HEK293T (cell line): ENCODE results near the gene BRCA1.
"Not testable (repeated sequence)": the region's sequence is repeated elsewhere in the genome, so short reads cannot be mapped to it uniquely, and the experiment has no call there.

Source experiments
- CTCF ChIA-PET: fragments of 350-600 bp; formaldehyde crosslinking; extraction: SDS; loops from one replicate; lab custom pipeline; 2021; ENCODE audit warnings: antibody characterized with exemption, inconsistent platforms; lab: Yijun Ruan, JAX
- POLR2A ChIA-PET: fragments of 350-600 bp; formaldehyde crosslinking; extraction: SDS; loops from one replicate; lab custom pipeline; 2020; ENCODE audit warnings: antibody characterized with exemption, inconsistent platforms; lab: Yijun Ruan, JAX
- DNase-seq: peaks from one replicate; pipeline ENCODE4 v3.0.0; 2012; ENCODE audit warnings: mixed read lengths; ENCODE audit errors: extremely low spot score
- ARNT ChIP-seq: fragments of 450-650 bp; IDR thresholded peaks from 2 replicates; pipeline ENCODE4 v1.6.1; 2017; ENCODE audit warnings: mild to moderate bottlenecking
- BHLHE40 ChIP-seq: fragments of 450-650 bp; IDR thresholded peaks from 2 replicates; pipeline ENCODE4 v1.6.1; 2016; ENCODE audit warnings: mild to moderate bottlenecking, moderate library complexity, borderline replicate concordance
- CTBP1 ChIP-seq: fragments of 450-650 bp; IDR thresholded peaks from 2 replicates; pipeline ENCODE4 v1.6.1; 2016; ENCODE audit warnings: borderline replicate concordance
- ELF4 ChIP-seq: fragments of 450-650 bp; IDR thresholded peaks from 2 replicates; pipeline ENCODE4 v1.6.1; 2017; ENCODE audit warnings: antibody characterized with exemption
- FOXA1 ChIP-seq: fragments of 450-650 bp; IDR thresholded peaks from 2 replicates; pipeline ENCODE4 v1.6.1; 2016; ENCODE audit warnings: mild to moderate bottlenecking
- FOXK2 ChIP-seq: fragments of 450-650 bp; IDR thresholded peaks from 2 replicates; pipeline ENCODE4 v1.6.1; 2016; ENCODE audit warnings: mild to moderate bottlenecking
- FOXM1 ChIP-seq: fragments of 450-650 bp; IDR thresholded peaks from 2 replicates; pipeline ENCODE4 v1.6.1; 2017; ENCODE audit warnings: mild to moderate bottlenecking, borderline replicate concordance
- HDGF ChIP-seq: fragments of 450-650 bp; IDR thresholded peaks from 2 replicates; pipeline ENCODE4 v1.6.1; 2017; ENCODE audit warnings: antibody characterized with exemption, borderline replicate concordance
- L3MBTL2 ChIP-seq: fragments of 450-650 bp; conservative IDR thresholded peaks from 2 replicates; pipeline ENCODE4 v1.6.1; 2016; ENCODE audit warnings: mild to moderate bottlenecking
- LEF1 ChIP-seq: fragments of 450-650 bp; IDR thresholded peaks from 2 replicates; pipeline ENCODE4 v1.6.1; 2017; ENCODE audit warnings: mild to moderate bottlenecking, borderline replicate concordance
- NFRKB ChIP-seq: fragments of 450-650 bp; IDR thresholded peaks from 2 replicates; pipeline ENCODE4 v1.6.1; 2016; ENCODE audit warnings: mild to moderate bottlenecking, moderate library complexity
- SP1 ChIP-seq: fragments of 450-650 bp; IDR thresholded peaks from 2 replicates; pipeline ENCODE4 v1.6.1; 2017
- SUZ12 ChIP-seq: fragments of 450-650 bp; IDR thresholded peaks from 2 replicates; pipeline ENCODE4 v1.6.1; 2016; ENCODE audit warnings: mild to moderate bottlenecking
- TARDBP ChIP-seq: fragments of 450-650 bp; IDR thresholded peaks from 2 replicates; pipeline ENCODE4 v1.6.1; 2016
- ZNF384 ChIP-seq: fragments of 450-650 bp; IDR thresholded peaks from 2 replicates; pipeline ENCODE4 v1.6.1; 2016
- TF ChIP-seq, protein P1 (sequence below): fragments of 450-650 bp; IDR thresholded peaks from 2 replicates; pipeline ENCODE4 v1.6.1; 2016

The BRCA1 gene

DNA sequence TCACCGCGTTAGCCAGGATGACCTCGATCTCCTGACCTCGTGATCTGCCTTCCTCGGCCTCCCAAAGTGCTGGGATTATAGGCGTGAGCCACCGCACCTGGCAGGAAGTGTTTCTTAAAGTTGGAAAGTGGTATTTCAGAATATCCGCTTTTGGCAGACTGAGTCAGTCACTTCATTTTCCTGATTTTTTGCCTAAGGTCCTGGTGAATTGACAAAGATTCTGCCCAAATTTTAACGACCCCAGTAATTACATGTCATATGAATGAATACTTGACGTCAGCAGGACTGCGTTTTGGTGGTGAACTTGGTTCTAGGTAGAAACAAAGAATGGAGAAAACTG is 4.5 kb upstream of the BRCA1 start:
- DNase-seq = no peak
- ChIA-PET POLR2A (interaction anchor here (1.0 kb wide), 1 partner anchor 12 kb away, joined by 3 read pairs; no protein-coding TSS in a partner anchor), CTCF (no interaction called here)
- TF ChIP-seq LEF1 = no peak
- no peak for TF ChIP-seq HDGF
- no peak for TF ChIP-seq SUZ12
- TF ChIP-seq CTBP1 = no peak
- TF ChIP-seq TARDBP = no peak
- TF ChIP-seq SP1 = no peak
- TF ChIP-seq FOXA1 = no peak
- no peak for TF ChIP-seq ZNF384
- no peak for TF ChIP-seq BHLHE40
- no peak for TF ChIP-seq L3MBTL2
- TF ChIP-seq ELF4 = no peak
- TF ChIP-seq FOXK2 = no peak
- no peak for TF ChIP-seq NFRKB
- no peak for TF ChIP-seq ARNT
- no peak for TF ChIP-seq FOXM1
- TF ChIP-seq, protein P1, sequence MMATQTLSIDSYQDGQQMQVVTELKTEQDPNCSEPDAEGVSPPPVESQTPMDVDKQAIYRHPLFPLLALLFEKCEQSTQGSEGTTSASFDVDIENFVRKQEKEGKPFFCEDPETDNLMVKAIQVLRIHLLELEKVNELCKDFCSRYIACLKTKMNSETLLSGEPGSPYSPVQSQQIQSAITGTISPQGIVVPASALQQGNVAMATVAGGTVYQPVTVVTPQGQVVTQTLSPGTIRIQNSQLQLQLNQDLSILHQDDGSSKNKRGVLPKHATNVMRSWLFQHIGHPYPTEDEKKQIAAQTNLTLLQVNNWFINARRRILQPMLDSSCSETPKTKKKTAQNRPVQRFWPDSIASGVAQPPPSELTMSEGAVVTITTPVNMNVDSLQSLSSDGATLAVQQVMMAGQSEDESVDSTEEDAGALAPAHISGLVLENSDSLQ = no peak

DNA sequence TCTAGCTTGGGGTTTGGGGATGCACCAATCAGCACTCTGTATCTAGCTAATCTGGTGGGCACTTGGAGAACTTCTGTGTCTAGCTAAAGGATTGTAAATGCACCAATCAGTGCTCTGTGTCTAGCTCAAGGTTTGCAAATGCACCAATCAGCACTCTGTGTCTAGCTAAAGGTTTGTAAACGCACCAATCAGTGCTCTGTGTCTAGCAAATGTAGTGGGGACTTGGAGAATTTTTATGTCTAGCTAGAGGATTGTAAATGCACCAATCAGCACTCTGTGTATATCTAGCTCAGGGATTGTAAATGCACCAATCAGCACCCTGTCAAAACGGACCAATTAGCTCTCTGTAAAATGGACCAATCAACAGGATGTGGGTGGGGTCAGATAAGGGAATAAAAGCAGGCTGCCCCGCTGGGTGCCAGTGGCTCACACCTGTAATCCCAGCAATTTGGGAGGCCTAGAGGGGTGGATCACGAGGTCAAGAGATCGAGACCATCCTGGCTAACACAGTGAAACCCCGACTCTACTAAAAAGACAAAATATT is 2.2 kb upstream of the BRCA1 start:
- CTCF ChIA-PET = not testable (repeated sequence)
- POLR2A ChIA-PET = interaction anchor here (0.7 kb wide), 1 partner anchor 44 kb away, joined by 3 read pairs; the partner anchor contains the start of gene NBR1

DNA sequence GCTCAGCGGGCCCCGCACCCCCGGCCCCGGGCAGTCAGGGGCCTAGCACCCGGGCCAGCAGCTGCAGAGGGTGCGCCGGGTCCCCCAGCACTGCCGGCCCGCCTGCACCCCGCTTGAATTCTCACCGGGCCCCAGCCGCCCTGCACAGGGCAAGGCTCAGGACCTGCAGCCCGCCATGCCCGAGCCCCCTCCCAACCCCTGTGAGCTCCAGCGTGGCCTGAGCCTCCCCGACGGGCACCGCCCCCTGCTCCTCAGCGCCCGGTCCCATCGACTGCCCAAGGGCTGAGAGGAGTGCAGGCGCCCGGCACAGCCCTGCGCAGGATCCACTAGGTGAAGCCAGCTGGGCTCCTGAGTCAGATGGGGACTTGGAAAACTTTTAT is 1.7 kb upstream of the BRCA1 start:
- TF ChIP-seq, protein P1 = no peak
- TF ChIP-seq HDGF (no peak), BHLHE40 (no peak), FOXA1 (no peak), TARDBP (no peak), SP1 (no peak), ARNT (no peak), FOXM1 (no peak), FOXK2 (no peak), ZNF384 (no peak), SUZ12 (no peak), CTBP1 (no peak), LEF1 (no peak), ELF4 (no peak), L3MBTL2 (no peak), NFRKB (no peak)
- CTCF ChIA-PET = no interaction called here
- POLR2A ChIA-PET = interaction anchor here (0.7 kb wide), 1 partner anchor 45 kb away, joined by 3 read pairs; the partner anchor contains the start of gene NBR1

More for the DNA sequence above, 2.2 kb upstream of the BRCA1 start:
- DNase-seq = not testable (repeated sequence)

DNA sequence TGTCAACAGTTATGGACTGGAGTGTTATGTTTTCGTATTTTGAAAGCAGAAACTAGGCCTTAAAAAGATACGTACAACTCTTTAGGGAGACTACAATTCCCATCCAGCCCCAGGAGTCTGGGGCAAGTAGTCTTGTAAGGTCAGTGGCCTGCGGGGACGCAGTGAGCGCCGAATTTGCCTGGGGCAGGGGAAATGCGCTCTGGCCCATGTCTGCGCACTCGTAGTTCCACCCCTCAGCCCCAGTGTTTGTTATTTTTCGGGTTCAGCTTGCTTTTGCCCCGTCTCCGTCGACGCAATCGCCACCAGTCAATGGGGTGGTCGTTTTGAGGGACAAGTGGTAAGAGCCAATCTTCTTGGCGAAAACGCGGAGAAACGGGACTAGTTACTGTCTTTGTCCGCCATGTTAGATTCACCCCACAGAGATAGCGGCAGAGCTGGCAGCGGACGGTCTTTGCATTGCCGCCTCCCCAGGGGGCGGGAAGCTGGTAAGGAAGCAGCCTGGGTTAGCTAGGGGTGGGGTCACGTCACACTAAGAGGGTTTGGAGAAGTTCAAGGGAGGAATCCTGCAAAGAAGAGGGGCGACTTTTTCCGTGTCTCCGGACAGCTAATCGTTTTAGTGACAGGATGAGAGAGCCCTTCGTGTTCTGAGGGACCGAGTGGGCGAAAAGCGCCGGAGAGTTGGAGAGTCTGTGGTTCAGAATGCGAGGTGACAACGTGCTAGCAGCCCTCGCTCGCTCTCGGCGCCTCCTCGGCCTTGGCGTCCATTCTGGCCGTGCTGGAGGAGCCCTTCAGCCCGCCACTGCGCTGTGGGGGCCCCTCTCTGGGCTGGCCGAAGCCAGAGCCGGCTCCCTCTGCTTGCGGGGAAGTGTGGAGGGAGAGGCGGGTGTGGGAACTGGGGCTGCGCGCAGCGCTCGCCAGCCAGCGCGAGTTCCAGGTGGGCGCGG is 1.1 kb upstream of the BRCA1 start:
- no peak for DNase-seq
- CTCF ChIA-PET = no interaction called here
- TF ChIP-seq NFRKB (no peak), FOXM1 (no peak), LEF1 (no peak), ZNF384 (no peak), CTBP1 (no peak), ELF4 (no peak), BHLHE40 (no peak), FOXA1 (no peak), SP1 (no peak), TARDBP (no peak), ARNT (no peak)
- POLR2A ChIA-PET = interaction anchor here (0.9 to 2.4 kb wide), 4 partner anchors 15 to 128 kb away, joined by 5 to 16 read pairs (median 8); partner anchors contain the start of genes NBR1 and RPL27

More for the DNA sequence above, 1.7 kb upstream of the BRCA1 start:
- DNase-seq = no peak

DNA sequence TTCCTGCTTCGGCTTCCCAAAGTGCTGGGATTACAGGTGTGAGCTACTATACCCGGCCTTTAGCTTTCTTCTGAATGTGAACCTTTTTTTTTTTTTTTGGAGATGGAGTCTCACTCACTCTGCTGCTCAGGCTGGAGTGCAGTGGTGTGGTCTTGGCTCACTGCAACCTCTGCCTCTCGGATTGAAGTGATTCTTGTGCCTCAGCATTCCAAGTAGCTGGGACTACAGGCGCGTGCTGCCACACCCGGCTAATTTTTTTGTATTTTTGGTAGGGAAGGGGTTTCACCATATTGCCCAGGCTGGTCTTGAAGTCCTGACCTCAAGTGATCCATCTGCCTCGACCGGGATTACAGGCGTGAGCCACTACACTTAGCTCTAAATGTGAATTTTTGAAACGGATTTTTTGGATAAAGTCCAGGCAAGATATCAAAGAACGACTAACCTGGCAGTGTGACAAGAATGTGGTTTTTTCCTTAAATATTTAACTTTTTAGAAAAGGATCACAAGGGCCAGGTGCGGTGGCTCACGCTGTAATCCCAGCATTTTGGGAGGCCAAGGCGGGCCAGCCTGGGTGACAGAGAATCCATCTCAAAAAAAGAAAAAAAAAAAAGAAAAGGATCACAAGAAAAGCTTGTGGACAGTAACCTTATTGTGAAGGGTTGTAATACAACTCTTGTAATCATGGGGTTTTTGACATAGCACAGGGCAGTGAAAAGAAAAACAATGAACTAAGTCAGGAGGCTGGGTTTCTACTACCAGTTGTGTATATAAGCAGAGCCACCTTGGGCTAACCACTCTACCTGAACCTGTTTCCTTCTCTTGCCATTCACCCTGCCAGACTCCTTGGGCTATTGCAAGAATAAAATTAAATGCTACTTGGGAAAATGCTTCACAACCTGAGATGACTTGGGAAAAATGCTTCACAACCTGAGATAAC is 6.2 kb downstream of the BRCA1 start:
- CTCF ChIA-PET = no interaction called here
- POLR2A ChIA-PET = interaction anchor here (0.9 kb wide), 1 partner anchor 94 kb away, joined by 3 read pairs; no protein-coding TSS in a partner anchor
- DNase-seq = no peak
- TF ChIP-seq NFRKB = no peak
- TF ChIP-seq BHLHE40 = no peak
- no peak for TF ChIP-seq HDGF
- no peak for TF ChIP-seq LEF1
- TF ChIP-seq L3MBTL2 = no peak
- no peak for TF ChIP-seq SUZ12
- TF ChIP-seq ZNF384 = no peak
- TF ChIP-seq, protein P1 = no peak
- TF ChIP-seq FOXK2 = no peak
- no peak for TF ChIP-seq CTBP1
- TF ChIP-seq ELF4 = no peak
- TF ChIP-seq ARNT = no peak
- no peak for TF ChIP-seq FOXA1
- no peak for TF ChIP-seq FOXM1
- TF ChIP-seq TARDBP = no peak
- no peak for TF ChIP-seq SP1
